Activated CD8-positive, alpha-beta memory T cell treated with anti-CD3 and anti-CD28 coated beads, Interleukin-2, amount 50 U/mL, for 24 hours (primary cell): Measurements from ENCODE around the gene EPS8L3.

Experiments
- DNase-seq: peaks from one replicate; pipeline ENCODE4 v3.0.0-alpha.2; 2020; ENCODE audit errors: extremely low read depth

EPS8L3 gene

DNA sequence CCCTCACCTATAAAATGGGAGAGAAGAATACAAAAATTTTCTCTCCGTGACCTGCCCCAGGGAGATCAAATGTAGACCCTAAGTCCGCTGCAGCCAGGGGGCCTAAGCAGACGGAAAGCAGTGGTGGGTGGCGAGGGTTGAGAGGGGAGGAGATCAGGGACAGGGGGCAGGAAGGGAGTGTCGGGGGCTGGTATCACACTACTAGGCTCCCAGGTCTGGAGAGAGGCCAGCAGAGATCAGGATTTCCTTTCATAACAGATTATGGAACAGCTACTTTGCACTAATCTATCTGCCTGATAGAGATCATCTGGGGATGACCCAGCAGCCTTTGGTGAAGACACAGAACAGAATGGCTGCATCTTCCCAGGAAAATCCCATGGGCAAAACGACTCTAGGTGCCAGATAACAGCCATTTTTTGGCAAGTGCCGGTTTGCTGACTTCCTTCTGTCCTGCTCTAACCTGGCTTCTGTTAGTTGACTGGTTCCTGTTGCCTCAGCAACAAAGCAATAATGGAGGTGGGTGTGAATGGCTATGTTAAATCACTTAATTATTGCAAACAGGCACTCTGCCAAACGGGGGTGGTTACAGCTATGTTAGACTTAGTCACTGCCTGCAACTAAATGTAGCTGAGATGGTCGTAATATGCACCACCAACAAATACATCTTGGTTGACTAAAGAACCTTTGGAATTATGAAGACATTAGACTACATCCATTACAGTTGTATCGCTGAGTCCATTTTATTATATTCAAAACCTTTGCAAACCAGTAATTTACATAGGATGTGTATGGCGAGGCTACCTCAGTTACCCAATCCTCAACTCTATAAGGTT, 30.0 kb upstream of the EPS8L3 start:
- no peak for DNase-seq

DNA sequence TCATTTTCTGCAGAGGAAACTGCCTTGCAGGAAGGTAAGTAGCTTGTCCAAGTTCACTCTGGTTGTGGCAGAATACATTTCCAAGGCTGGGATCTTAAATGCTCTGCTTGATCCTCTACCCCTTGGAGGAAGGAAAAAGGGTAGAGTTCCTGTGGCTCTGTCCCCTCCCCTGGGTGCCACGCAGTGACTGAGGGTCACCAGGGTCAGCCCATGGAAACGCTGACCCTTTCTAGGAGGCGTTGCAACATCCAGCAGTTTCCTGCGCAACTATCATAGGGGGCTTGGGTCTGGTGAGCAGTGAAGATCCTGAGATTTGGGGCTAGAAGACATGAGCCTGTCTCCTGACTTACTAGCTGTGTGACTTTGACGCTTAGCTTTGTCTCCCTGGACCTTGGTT, 29.4 kb upstream of the EPS8L3 start:
- DNase-seq: no peak

DNA sequence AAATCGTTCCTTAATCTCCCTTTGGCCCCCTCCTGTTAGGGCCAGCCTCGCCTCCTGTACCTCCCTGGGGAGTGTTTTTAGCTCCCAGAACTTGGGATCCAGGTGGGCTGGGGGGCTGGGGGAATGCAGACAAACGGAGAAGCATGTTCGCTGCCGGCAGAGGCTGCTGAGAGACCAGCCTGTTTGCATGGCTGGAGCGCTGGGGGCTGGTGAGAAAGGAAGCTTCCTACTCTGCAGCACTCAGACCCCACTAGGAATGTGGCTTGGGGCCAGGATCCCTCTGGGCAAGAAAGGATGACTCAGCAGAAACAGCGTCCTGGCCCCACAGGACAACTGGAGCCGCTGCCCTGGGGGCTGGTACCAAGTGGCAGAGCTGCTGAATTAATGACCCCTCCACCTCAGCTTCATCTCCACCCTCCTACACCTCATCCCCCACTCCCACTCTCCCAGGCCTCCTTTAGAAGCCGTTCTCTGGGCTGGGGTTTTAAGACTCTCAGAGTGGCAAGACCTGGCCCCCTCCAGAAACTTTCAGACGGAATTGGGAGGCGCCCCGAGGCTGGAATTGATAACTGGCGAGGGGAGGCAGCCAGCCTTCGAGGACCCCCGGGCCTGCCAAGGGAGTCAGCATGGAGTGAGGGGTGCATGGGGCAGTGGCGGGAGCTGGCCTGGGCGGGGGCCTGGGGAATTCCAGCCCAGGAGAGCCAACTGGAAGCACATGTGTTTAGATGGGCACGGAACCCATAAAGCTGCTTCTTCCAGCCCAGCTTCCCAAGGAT, 28.5 kb upstream of the EPS8L3 start:
- no peak for DNase-seq

DNA sequence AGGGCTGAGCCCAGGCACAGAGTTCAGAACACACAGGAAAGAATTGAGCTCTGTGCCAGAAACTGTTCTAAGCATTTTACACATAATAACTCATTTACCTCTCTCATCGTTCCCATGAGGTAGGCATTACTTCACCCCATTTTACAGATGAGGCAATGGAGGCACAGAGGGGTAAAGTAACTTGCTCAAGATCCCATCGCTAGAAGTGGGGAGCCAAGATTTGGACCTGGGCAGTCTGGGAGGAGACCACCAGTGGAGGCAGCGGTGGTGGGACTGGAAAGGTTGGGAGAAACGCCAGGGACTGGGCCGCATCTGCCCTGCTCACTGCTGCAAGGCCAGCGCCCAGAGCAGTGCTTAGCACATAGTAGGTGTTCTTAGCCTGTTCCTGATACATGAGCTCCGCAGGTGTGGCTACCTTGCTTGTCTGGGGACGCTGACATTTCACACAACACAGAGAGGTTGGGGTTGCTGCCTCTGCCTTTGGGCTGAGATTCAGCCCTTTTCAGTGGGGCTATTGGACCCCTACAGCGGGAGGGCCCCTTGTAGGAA, 27.8 kb upstream of the EPS8L3 start:
- DNase-seq: no peak

DNA sequence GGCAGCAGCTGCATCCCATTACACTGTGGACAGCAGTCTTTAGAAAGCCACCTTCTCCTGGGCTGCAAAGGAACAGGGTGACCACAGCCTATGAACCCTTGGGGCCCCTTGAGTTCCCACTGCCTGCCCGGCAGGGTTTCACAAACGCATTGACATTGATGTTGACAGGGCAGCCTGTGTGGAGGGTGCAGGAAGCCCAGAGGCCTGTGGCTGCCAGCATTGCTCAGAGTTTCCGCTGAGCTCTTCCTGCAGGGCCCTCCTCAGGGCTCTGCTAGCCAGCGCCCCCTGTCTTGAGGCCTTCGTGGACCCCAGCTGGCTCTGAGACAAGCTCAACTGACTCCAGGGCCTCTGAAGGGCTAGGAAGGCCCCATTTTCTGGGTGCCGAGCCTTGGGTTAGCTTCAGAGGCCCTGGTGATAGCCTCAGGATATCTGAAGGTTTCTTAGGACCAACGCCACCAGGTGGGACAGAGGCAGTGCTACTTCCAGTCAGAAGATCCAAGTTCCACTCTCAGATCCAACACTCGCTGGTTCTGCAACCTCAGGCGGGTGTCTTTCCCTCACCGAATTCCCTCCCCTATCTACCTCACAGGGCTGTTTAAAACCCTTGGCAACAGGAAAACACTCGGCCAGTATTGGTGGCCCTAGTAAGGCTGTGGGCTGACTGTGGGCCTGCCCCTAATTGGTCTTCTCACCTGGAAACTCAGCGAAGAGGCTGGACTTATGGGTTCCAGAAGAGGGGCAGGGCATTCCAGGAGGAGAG, 27.2 kb upstream of the EPS8L3 start:
- peak; percentile 55 for DNase-seq

DNA sequence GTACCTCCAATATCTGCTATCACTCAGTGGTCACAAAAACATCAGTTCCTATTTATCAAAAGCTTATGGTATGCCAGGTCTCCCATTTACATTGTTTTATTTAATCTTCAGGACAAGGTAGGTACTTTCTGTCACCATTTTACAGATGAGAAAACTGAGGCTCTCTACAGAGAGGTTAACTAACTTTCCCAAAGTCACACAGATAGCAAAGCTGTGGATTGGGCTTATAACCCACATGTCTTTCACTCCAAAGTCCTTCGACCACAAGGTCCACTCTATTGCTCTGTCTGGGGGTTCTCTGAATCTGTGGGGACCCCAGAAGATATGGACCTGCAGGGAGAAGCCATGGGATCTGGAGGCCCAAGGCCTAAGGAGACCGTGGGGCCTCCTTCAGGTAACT, 26.6 kb upstream of the EPS8L3 start:
- no peak for DNase-seq

DNA sequence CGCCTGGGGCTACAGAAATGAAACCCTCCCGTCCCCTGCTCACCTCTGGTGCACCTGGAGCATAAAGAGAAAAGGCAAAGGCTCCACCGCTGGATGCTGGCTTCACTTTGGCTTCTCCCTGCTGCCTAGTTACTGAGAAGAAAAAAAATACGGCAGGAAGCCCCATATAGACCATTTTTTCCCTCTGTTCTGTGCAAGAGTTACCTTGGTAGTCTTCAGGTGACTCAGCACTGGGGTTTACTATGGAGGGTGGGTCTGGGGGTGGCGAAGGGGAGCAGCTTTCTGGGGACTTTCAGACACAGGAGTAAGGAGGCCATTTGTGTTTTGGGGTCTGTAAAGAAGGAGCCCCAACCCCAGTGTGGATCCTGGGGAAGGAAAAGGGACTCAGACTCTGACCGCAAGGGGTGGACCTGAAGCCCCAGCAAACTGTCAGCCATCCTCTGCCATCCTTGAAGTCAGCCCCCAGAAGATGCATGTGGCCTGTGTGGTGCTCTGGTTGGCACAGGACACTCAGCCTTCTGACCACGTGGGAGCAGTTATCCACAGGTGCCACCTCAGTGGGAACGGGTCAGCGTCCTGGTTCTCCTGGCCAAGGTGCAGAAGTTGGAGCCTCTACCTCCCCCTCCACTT, 25.9 kb upstream of the EPS8L3 start:
- no peak for DNase-seq

DNA sequence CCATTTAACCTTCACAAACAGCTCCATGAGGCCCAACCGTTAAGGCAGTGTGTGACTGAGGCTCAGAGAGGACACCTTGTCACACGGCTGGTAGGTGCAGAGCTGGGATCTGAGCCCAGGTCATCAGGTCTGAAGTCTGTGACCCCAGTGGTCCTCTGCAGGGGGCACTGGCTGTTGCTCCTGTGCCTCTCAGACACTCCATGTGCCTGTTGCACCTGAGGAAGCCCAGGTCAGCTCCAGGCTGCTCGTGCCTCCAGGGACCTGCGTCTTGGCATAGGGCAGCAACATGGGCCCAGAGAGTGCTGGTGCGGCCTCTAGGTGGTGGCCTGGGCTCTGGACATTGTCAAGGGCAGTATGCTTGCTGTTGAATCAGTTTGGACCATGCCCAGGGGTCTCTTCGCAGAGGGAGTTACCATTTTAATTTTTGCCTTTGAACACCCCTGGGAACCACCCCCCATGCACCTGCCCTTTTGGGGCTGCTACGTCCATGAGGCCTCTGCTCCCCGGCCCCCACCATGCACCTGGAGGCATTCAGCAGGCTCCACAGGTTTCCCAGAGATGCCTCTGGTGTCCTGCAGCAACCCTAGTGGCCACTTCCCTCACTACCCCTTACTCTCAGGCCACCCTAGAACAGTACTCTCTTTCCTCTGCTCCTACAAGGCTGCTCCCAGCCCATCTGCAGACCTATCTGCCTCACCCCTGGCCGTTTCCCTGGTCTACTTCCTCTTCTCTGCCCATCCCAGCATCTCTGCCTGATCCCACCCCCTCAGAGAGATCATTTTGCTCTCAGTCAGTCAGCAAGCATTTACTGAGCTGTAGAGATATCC, 25.2 kb upstream of the EPS8L3 start:
- DNase-seq: no peak

DNA sequence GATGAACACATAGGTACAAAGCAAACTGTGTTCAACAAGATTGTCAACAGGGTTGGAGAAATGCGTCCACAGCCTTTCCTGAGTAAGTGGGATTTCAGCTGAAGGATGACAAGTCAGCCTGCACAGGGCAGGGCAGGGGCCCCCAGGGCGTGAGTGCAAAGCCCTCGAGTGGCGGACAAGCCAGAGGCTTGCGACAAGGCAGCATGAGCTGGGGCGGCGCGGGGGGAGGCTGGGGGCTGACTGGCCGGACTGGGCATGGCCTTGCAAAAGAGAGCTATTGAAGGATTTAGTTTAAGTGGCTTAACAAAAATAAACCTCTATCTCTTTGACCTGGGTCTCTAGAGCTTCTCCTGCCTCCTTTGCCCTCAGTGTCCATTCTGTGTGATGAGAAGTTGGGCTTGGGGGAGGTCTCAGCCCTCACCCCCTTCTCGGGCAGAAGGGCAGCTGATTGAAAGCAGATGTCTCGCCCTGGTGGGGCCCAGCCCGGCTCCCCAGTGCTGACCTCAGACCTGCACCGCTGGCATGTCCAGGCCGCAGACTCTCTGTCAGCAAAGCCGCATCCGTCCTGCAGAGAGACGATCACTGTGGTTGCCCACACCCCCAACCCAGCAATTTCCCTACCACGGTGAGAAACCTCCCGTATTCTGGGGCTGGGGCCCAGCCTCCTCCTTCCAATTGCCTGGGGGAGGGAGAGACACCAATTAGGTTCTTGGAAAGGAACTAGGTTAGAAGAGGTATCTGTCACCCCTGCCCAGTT, 24.3 kb upstream of the EPS8L3 start:
- DNase-seq: no peak

DNA sequence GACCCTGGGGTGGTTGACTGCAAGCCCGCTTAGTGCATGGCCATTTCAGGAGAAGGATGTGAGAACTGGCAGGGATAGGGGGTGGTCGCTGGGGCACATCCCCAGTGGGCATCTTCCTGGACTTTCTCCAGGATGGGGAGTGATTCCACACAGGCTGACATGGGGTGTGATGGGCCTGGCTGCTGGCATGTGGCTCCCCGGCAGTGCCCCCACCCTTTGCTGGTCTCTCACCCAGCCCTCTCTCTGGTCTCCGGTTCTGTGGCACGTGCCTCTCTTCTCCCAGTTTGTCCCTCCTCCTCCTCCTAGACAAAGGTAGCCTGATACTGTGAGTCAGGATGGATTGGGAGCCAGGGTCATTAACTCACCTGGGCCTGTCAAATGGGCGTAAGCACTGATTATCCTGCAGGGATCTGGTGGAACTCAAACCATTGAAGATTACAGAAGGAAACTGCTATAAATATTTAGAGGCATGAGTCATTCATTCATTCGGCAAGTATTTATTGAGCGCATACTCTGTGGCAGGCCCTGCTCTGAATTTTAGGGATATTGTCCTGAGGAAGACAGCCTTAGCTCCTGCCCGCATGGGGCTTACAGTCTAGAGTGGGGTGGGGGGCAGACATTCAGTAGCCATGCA, 23.6 kb upstream of the EPS8L3 start:
- no peak for DNase-seq

DNA sequence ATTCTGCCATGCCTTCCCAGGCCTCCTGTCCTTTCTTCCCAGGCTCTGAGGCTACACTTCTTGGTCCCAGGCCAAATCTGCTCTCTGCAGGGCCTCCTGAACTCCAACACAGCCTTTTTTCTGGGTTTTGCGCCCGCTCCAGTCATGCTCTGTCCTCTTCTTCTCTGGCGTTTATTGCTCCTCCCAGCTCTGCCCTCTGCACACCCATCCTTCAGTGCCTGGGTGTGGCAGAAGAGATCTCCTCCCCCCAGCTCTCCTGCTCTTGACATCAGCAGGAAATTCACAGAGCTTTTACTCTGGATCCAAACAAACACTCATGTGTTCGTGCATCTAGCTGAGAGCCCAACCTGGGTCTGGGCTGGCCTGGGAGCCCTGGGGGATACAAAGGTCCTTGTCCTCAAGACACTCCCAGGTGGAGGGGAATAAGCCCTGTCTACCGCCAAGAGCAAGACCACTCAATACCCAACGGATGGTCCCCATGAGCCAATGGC, 22.9 kb upstream of the EPS8L3 start:
- no peak for DNase-seq

DNA sequence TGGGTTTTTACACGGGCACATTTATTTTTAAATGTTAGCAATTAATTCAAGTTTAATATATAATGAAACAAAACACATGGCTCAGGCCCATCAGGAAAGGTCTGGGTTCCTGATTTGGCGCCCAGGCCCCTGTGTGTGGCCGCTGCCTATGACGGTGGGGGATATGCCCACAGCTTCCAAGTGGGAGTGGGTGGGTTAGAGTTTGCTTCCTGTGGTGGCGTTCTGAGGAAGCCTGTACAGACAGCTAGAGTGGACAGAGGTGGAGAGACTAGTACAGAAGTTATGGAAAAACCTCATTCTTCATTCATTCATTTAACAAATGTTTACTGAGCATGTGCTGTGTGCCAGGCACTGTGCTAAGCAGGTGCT, 22.4 kb upstream of the EPS8L3 start:
- DNase-seq: no peak

DNA sequence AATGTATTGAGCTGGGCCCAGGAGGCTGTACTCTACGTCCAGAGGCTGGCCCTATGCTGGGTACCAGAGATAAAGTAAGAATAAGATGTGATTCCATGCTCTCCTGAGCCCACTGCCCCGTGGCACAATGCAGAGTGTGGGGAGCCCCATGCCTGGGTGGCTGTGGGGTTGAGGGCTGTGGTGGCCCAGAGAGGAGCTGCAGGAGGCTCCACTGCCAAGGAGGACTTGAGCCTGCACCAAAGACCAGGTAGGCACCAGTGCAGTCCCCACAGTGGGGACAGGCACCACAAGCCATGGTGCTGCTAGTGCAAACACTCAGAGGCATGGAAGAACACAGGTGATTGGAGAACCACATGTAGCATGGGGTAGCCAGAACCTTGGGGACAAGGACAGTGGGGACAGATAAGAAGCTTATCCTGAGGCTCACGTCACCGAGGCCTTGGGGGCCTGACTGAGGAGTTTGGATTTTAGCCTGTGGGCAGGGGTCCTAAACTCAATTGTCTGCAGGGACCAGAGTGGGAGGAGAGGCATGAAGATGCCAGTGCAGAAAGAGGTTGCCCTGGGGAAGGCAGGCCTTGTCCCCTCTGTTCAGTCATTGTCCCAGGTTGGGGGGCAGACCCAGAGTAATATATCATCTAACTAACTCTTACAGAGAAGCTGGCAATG, 21.9 kb upstream of the EPS8L3 start:
- no peak for DNase-seq

DNA sequence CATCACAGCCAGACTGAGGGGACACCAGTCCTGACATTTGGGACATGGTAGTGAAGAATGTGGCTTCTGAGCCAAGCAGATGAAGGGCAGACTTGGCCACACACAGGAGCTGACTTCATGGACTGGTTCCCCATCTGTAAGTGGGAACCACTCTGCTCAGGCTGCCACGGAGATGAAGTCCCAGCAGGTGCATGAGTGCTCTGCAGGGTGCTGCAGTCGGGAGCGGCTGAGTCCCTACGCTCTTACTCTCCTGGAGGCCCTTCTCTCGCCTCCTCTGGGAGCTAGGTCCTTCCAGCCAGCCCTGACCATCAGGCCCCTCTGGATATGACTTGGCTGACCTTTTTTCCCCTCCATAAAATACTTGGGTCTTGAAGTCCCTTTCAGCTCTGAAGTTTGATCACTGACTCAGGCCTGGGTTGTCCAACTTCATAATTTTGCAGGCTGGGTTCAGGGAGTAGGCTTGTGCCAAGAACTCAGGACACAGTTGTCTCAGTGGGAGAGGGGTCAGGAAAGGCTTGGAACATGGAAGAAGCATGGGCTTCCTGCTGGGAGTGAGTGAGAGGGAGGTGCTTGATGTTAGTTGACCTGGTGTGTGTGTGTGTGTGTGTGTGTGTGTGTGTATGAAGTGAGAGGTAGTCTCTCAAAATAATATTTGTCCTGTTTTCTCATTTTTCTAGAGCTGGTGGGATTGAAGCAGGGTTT, 21.0 kb upstream of the EPS8L3 start:
- DNase-seq: no peak

DNA sequence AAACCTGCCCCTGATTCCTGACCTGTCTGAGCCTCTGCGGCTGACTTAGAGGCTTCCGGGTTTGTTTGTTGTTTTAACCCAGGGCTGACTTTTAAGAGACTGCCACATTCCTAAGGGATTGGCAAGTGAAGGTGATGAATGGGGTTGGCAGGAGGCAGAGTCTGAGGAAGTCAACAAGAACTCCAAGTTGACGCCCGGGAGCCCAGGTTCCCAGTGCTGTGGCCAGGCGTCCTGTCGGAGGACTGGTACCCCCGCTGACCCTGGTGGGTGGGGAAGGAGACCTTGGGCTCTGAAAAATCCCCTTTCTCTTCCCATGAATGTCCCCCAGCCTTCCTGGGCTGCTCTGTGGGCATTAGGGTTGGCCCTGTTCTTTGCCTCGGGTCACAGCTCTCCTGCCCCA, 19.7 kb upstream of the EPS8L3 start:
- no peak for DNase-seq

DNA sequence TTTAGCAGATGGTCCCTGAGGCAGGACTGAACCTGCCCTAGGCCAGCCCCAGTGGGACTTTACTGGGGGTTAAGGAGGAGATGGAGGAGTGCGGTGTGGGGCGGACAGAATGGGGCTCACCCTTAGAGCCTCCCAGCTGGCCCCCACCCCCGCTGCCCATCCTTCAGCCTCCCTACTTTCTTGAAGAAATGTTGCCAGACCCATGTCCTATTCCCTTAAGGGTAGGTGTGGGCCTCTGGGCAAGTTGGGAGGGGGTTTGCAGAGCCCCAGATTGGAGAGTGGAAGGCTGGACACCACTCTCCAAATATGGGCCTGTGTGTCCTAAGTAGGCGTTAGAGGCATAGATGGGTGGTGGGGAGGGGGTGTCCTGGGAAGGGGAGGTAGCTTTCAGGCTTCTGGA, 19.2 kb upstream of the EPS8L3 start:
- no peak for DNase-seq

DNA sequence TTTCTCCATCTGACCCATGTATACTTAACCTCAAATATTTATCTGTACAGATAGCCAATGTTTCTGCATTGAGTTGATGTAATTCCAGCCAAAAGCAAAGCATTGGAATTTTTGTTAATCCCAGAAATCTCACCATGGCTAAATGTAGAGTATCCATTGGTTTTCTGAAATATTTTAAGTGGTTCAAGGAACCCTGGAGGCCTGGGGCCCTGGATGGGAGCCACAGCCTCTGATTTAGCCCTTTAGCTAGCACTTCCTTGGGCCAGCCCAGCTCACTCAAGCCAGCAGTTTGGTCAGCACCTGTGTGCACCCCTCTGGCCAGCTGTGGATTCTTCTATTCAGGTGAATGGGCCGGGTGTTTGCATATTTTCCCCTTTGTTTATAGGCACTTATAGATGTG, 18.8 kb upstream of the EPS8L3 start:
- no peak for DNase-seq

DNA sequence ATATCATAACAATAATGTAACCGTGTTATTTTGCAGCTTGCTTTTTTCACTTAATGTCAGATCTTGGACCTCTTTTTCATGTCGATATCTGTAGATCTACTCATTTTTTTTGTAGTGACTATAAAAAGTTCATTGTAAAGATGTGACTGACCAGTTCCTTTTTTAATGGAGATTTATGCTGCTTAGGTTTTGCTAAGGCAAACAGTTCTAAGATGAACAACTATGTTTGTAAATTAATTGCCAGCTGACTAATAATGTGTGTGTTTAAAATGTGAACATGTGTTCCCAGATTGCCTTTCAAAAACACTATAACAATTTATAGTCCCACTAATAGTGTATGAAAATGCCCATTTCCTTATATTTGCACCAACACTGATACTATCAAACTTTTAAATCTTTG, 18.1 kb upstream of the EPS8L3 start:
- no peak for DNase-seq
